ENCODE results near the gene OR52M1.

Gene OR52M1

GRCh38 chr11:4576880-4577279 lies 31.9 kb downstream of the OR52M1 start:
- no peak for DNase-seq

GRCh38 chr11:4577761-4578160 lies 32.8 kb downstream of the OR52M1 start:
- no peak for DNase-seq

GRCh38 chr11:4578624-4579023 lies 33.6 kb downstream of the OR52M1 start:
- DNase-seq, result no peak

GRCh38 chr11:4580124-4580523 lies 35.1 kb downstream of the OR52M1 start:
- no peak for DNase-seq

GRCh38 chr11:4581443-4581842 lies 36.5 kb downstream of the OR52M1 start, which contains the start of gene OR52I2:
TSS of gene OR52I2 (plus strand) at chr11:4581743.
- DNase-seq, result no peak

DNA sequence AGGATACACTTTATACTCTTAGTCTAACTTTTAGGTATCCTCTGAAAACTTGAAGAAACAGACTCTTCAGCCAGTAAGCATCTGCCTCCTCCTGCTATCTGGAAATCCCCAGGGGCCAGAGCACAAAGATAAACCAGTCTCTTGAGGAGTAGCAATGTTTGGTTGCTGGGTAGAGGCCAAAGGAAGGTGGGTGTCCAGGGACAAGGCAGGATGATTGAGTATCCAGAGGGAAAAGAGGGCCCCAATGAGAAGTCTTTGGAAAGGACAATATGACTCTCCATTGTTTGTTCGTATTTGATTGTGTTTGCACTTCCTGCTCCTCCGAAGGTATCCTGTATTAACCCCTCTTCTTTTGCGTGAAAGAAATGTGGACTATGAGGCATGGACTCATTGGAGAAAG lies 44.0 kb downstream of the OR52M1 start:
- no peak for DNase-seq

DNA sequence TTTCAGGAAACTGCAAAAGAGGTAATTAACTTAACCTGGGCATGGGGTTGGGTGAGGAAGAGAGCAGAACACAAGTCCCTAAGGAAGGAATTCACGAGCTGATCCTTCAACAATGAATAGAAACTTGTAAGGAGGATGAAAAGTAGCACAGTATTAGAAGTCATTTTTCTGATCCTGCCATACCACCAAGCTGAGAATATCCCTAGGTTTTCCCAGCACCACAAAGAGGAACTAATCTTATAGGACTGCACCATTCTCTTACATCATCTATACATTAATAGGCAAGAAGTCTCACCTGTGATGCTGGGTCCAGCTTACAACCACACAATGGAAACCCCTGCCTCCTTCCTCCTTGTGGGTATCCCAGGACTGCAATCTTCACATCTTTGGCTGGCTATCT lies 48.7 kb downstream of the OR52M1 start, which contains the start of gene OR52I1:
TSS of gene OR52I1 (plus strand) at position 301 of the 400 bp plus-strand sequence. CDS start at position 301, 0 bp downstream.
- DNase-seq, result no peak
